GM19395 (cell line): Measurements from ENCODE around the gene CREB5.

Experiments used
- ATAC-seq: cut with Tn5 transposase; IDR thresholded peaks from one replicate; pipeline ENCODE4 v1.9.1; 2021; ENCODE audit warnings: mild to moderate bottlenecking, moderate library complexity; ENCODE audit not compliant: unreplicated experiment

Gene CREB5

GRCh38 chr7:28701731-28702130, 289.4 kb downstream of the CREB5 start:
- no peak for ATAC-seq

DNA sequence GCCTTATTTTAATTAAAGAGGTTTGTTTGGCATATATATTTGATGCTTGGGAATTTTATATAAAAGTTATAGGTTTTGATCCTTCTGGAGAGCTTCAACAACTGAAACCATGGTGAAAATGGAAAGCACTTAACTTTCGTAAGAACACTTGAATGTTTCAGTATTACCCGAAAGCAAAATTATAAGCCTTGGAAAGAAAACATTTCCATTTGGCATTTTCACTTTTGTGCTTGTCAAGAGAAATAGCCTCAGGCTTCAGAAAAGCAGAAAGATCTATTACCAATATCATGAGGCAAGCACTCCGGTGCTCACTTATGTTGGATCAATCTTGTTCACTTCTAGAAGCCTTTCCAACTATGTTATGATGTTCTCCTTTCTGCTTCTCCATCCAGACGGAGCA, 289.9 kb downstream of the CREB5 start:
- no peak for ATAC-seq

- no peak for ATAC-seq
Measured at GRCh38 chr7:28703037-28703765, 290.9 kb downstream of the CREB5 start.

GRCh38 chr7:28704706-28705105, 292.4 kb downstream of the CREB5 start:
- ATAC-seq, result peak; percentile 20

DNA sequence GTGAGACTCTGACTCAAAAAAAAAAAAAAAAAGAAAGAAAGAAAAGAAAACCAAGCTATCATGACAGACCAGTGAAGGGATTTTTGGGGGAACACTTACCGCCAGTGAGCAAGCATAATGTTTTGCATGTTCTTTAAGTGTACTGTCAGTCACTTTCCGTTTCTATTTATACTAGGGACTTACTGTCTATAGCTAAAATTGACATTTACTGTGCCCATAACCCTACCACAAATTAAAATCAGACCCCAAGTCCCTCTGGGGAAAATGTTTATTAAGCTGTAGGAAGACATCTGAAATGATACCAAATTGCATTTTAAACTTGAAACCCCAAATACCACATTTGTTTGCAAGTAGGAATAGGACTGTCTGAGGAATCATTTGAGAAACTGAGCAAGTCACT, 293.0 kb downstream of the CREB5 start:
- peak; percentile 94 for ATAC-seq

- ATAC-seq, result no peak
Measured at GRCh38 chr7:28706584-28706983, 294.3 kb downstream of the CREB5 start.

DNA sequence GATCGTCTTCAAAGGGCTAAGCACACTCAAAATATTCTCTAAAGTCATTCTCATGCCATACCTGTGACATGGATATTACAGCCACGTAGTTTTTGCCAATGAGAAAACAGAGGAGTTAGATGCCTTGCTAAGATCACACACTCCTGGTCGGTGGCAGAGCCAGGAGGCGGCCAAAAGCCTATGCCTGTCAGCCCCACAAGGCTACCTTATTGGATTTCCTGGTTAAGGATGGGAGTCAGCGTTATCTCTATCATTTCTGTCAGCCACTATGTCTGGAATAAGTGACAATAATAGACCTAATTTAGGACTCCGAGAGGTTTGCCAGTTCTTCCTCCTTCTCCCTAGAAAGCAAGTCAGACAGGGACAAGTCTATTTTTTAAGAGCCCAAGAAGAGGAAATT, 295.0 kb downstream of the CREB5 start:
- no peak for ATAC-seq

GRCh38 chr7:28708033-28708951, 296.0 kb downstream of the CREB5 start:
- ATAC-seq, result no peak

DNA sequence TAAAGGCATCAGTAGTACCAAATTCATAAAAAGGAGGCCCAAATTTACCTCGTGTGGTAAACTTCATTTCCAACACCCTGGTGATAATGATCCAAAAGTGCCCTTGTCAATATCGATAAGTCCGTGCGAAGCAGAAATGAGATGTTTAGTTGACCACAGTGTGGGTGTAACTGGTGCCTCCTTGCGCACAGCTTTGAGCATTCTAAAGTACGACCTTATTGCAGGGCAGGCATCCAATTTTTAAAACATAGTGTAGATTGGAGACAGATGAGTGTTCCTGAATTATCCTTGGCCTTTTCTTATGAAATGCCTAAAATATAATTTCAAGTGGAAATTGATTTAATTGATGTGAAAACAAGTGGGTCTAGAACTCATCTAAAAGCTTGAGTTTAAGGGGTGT, 297.4 kb downstream of the CREB5 start:
- no peak for ATAC-seq

GRCh38 chr7:28711114-28711513, 298.8 kb downstream of the CREB5 start:
- no peak for ATAC-seq

DNA sequence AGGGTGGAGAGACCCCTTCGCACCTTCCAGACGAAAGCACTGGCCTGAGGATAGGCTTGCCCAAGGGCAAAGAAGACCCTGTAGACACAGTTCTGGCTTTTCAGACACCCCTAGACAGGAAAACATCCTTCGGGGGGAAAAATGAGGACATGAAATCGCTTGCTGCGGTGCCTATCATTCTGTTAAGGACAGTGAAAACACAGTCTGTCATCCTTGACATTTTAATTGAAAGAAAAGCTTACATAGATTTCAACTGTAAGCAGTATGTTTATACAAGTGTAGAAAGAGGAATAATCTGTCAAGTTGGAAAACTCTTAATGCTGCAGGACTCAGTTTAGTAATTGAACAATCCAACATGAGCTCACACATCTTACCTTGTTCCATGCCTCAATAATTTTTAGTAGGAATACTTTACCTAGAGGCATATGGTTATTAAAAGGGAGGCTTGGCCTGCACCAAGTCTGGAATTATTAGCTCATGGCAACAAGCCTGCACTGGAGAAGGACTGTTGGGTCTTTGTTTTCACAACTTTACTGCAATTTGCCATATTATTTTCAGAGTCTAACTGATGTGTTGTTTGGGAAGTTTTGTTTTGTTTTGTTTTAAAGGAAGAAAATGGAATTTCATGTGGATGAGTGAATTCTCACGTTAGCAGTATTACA, 302.3 kb downstream of the CREB5 start:
- no peak for ATAC-seq

- ATAC-seq, result no peak
Measured at GRCh38 chr7:28717445-28718054, 305.2 kb downstream of the CREB5 start.

GRCh38 chr7:28718055-28718481, 305.8 kb downstream of the CREB5 start:
- ATAC-seq, result no peak

GRCh38 chr7:28718545-28718944, 306.2 kb downstream of the CREB5 start:
- no peak for ATAC-seq

- no peak for ATAC-seq
Measured at GRCh38 chr7:28722684-28723083, 310.4 kb downstream of the CREB5 start.

GRCh38 chr7:28723336-28723735, 311.0 kb downstream of the CREB5 start:
- no peak for ATAC-seq

- no peak for ATAC-seq
Measured at GRCh38 chr7:28724563-28724962, 312.2 kb downstream of the CREB5 start.

DNA sequence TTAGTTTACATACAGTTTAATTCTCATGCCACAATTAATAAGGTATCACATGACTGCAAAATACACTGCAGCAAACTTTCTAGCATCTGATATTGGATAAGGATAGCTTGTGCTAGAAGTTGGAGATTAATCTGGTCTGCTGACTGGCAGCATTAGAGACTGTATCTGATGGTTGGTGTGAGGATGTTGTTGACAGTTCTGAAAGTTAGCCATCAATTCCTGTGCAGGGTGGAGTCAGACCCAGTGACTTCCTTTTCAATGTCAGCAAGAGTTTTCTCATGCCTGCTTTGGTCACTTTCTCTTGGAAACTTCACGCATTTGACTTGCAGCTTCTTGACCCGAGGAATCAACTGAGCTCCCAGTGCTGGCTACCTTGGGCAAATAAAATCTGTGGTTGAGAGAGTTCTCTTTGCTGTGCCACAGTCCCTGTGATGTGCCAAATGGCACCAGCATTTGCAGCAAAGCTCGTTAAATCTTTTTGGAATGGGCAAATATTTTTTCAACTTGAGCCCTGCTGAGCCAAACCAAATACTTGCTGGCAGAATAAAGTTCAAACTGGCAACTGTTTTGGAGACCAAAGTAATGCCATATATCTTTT, 312.8 kb downstream of the CREB5 start:
- ATAC-seq, result no peak

DNA sequence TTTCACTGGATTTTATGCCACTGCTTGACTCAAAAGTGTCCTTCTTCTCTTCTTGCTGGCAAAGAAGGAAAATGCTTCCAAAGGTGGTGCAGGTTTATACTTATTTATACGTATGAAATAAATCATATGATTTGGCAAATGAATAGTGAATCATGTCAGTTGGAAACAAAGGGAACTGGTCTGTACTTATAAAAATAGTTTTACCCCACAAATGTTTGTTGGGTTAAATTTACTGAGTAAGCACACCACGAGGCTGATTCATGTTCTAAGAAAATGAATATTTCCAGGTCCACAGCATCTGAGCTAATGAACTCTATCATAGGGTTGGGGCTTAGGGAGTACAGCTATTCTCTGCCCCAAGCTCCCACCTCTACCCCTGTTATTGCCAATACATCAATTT, 313.6 kb downstream of the CREB5 start:
- ATAC-seq, result no peak

DNA sequence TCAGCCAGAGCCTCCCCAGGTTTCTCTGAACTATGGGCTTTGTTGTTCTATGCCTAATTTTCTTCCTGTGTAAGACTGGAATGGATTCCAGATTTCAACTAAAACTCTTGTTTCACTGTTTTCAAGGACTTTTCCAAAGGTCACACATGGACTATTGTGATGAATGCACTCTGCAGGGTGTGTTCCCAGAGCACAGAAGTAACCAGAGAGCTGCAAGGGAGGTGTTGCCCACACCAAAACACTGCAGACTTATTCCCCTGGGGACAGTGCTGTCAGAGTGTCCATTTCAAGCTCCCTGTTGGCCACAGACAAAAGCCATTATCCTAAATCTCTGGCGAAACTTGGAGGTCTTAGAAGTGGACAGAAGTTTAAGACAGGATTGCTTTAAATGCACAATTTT, 314.2 kb downstream of the CREB5 start:
- ATAC-seq, result no peak

- ATAC-seq, result no peak
Measured at GRCh38 chr7:28729281-28729680, 317.0 kb downstream of the CREB5 start.
